CD4-positive, alpha-beta T cell (primary cell): Measurements from ENCODE around the gene SLMAP. TPM values are rescaled to one million over a fixed set of nuclear protein-coding genes. Genes with fewer than 3 reads are reported as not detected.

Source experiments
- ATAC-seq: fragments of 200-7000 bp; cut with Tn5 transposase; one replicate; pipeline ENCODE4 v1.10.0; 2022; ENCODE audit warnings: mild to moderate bottlenecking; ENCODE audit not compliant: poor library complexity
- CTCF ChIA-PET: fragments of 350-600 bp; sonication (Branson Sonifier 250); formaldehyde crosslinking; loops from one replicate; lab custom pipeline; 2021; ENCODE audit warnings: antibody characterized with exemption, inconsistent platforms; lab: Charles Lee
- POLR2A ChIA-PET: fragments of 350-600 bp; sonication (Branson Sonifier 250); formaldehyde crosslinking; loops from one replicate; lab custom pipeline; 2021; ENCODE audit warnings: antibody characterized with exemption, inconsistent platforms; lab: Charles Lee
- DNase-seq, 14 experiments: peaks; one replicate each; pipeline ENCODE4 v3.0.0-alpha.2; 2013 to 2020; ENCODE audit warnings: mixed read lengths in 2 of 14
- H3K27ac ChIP-seq, 2 donors: one replicate each; pipeline versions ENCODE4 v1.5.1 to v1.7.0; 2013; ENCODE audit warnings: low read length in 2 of 2, low read depth in 1 of 2, mild to moderate bottlenecking in 1 of 2
- H3K27me3 ChIP-seq, 2 experiments: 1 replicate in 1 of 2; 2 replicates in 1 of 2; pipeline versions ENCODE4 v1.6.1 to v1.7.0; 2013; ENCODE audit warnings: low read length in 2 of 2, control low read depth in 1 of 2, mild to moderate bottlenecking in 1 of 2, moderate library complexity in 1 of 2; ENCODE audit not compliant: insufficient read depth in 2 of 2, control insufficient read depth in 1 of 2
- H3K36me3 ChIP-seq: one replicate; pipeline ENCODE4 v1.6.1; 2013; ENCODE audit warnings: low read length, control low read depth; ENCODE audit not compliant: insufficient read depth
- H3K4me1 ChIP-seq: one replicate; pipeline ENCODE4 v1.6.1; 2013; ENCODE audit warnings: low read length, control low read depth; ENCODE audit not compliant: insufficient read depth
- H3K4me3 ChIP-seq: one replicate; pipeline ENCODE4 v1.5.1; 2013; ENCODE audit warnings: mild to moderate bottlenecking, low read length, moderate library complexity
- H3K9me3 ChIP-seq, 2 experiments: 1 replicate in 1 of 2; 2 replicates in 1 of 2; pipeline versions ENCODE4 v1.6.1 to v1.7.0; 2013; ENCODE audit warnings: low read length in 2 of 2, mild to moderate bottlenecking in 2 of 2, control low read depth in 1 of 2, moderate library complexity in 1 of 2; ENCODE audit not compliant: control insufficient read depth in 1 of 2, insufficient read depth in 1 of 2
- H3K27ac Mint-ChIP-seq: one replicate; pipeline ENCODE4 v1.8.0; 2020; ENCODE audit warnings: mixed read lengths
- H3K27me3 Mint-ChIP-seq: one replicate; pipeline ENCODE4 v1.8.0; 2021; ENCODE audit warnings: mixed read lengths
- H3K36me3 Mint-ChIP-seq: one replicate; pipeline ENCODE4 v1.8.0; 2021; ENCODE audit warnings: low read depth, mixed read lengths
- H3K4me1 Mint-ChIP-seq: one replicate; pipeline ENCODE4 v1.8.0; 2021; ENCODE audit warnings: low read depth, mixed read lengths
- H3K4me3 Mint-ChIP-seq: one replicate; pipeline ENCODE4 v1.8.0; 2020; ENCODE audit warnings: mild to moderate bottlenecking, mixed read lengths
- H3K9me3 Mint-ChIP-seq: one replicate; pipeline ENCODE4 v1.8.0; 2020; ENCODE audit warnings: mixed read lengths
- CTCF ChIP-seq: fragments of 200-600 bp; IDR thresholded peaks from one replicate; pipeline ENCODE4 v1.8.0; 2022; ENCODE audit warnings: antibody characterized with exemption, mild to moderate bottlenecking
- intact Hi-C, 2 experiments: fragments of 100-400 bp; cut with DNase I in 1 of 2; cut with micrococcal nuclease in 1 of 2; formaldehyde crosslinking; loops; one replicate each; pipeline versions ENCODE4 v1.15.1 to v1.9.0; 2023 to 2025; cut with DNase I, micrococcal nuclease
- total RNA-seq, 174 experiments: library from RNA in 2 of 174; stranded (reverse) in 2 of 174; gene quantifications; one replicate each; pipeline ENCODE4 v1.2.3 and lab custom pipeline; 2021 to 2026

Gene SLMAP
- total RNA-seq, 2 experiments from 2014 or later = 51.3 to 52.2 TPM

GRCh38 chr3:57816471-57817095 lies 60.5 kb downstream of the SLMAP start:
- Mint-ChIP-seq H3K27ac (no peak overlapping the region), H3K27me3 (no peaks in the 10 kb centered on the region), H3K4me1 (peaks cover 53% of the 10 kb centered on the region), H3K4me3 (no peak overlapping the region), H3K36me3 (no peaks in the 10 kb centered on the region), H3K9me3 (no peaks in the 10 kb centered on the region)
- CTCF ChIA-PET = interaction anchor here (1.4 kb wide), 1 partner anchor 10 kb away, joined by 4 read pairs; no protein-coding TSS in a partner anchor
- no peak for DNase-seq
- Histone ChIP-seq H3K36me3 (no peaks in the 10 kb centered on the region), H3K4me1 (peaks cover 16% of the 10 kb centered on the region), H3K27me3 (no peaks in the 10 kb centered on the region), H3K4me3 (no peak overlapping the region), H3K9me3 (no peaks in the 10 kb centered on the region), H3K27ac (no peak overlapping the region)
- intact Hi-C loops = loop anchor here in 1 of 2 experiments (5.0 kb wide), 1 partner anchor 124 kb away; the partner anchor contains the start of gene DENND6A
- no peak for ATAC-seq
- POLR2A ChIA-PET = no interaction called here
- TF ChIP-seq CTCF = no peak

- Mint-ChIP-seq H3K4me1 (peaks cover 51% of the 10 kb centered on the region), H3K36me3 (no peaks in the 10 kb centered on the region), H3K4me3 (no peak overlapping the region), H3K9me3 (no peaks in the 10 kb centered on the region), H3K27ac (no peak overlapping the region), H3K27me3 (no peaks in the 10 kb centered on the region)
- intact Hi-C loops = loop anchor here in 1 of 2 experiments (5.0 kb wide), 1 partner anchor 126 kb away; the partner anchor contains the start of gene DENND6A
- no peak overlapping the region for H3K27ac ChIP-seq
- peaks cover 16% of the 10 kb centered on the region for H3K4me1 ChIP-seq
- H3K36me3 ChIP-seq = no peaks in the 10 kb centered on the region
- no peaks in the 10 kb centered on the region for H3K9me3 ChIP-seq
- no peak for ATAC-seq
- DNase-seq = no peak
- ChIA-PET POLR2A (no interaction called here), CTCF (no interaction called here)
- H3K27me3 ChIP-seq = no peaks in the 10 kb centered on the region
- H3K4me3 ChIP-seq = no peak overlapping the region
- TF ChIP-seq CTCF = no peak
Observed at GRCh38 chr3:57818772-57819171, 62.7 kb downstream of the SLMAP start.

- CTCF ChIA-PET = no interaction called here
- no peaks in the 10 kb centered on the region for H3K27me3 Mint-ChIP-seq
- H3K9me3 Mint-ChIP-seq = no peaks in the 10 kb centered on the region
- no peak for ATAC-seq
- H3K27ac ChIP-seq = no peak overlapping the region
- no peaks in the 10 kb centered on the region for H3K9me3 ChIP-seq
- H3K4me1 ChIP-seq = peaks cover 2% of the 10 kb centered on the region
- no peaks in the 10 kb centered on the region for H3K36me3 ChIP-seq
- H3K4me1 Mint-ChIP-seq = peaks cover 48% of the 10 kb centered on the region
- TF ChIP-seq CTCF = no peak
- no peak overlapping the region for H3K4me3 ChIP-seq
- DNase-seq = no peak
- H3K27me3 ChIP-seq = no peaks in the 10 kb centered on the region
- H3K4me3 Mint-ChIP-seq = no peak overlapping the region
- intact Hi-C loops = loop anchor here (10.0 kb wide), 2 partner anchors 176 to 646 kb away; no protein-coding TSS in a partner anchor
- H3K27ac Mint-ChIP-seq = no peak overlapping the region
- POLR2A ChIA-PET = no interaction called here
- H3K36me3 Mint-ChIP-seq = no peaks in the 10 kb centered on the region
Observed at GRCh38 chr3:57820479-57820878, 64.4 kb downstream of the SLMAP start.
